HG02571 (cell line): Measurements from ENCODE around the gene IL10RA.

Experiments used
- ATAC-seq: cut with Tn5 transposase; IDR thresholded peaks from one replicate; pipeline ENCODE4 v1.9.1; 2021; ENCODE audit warnings: mild to moderate bottlenecking, moderate library complexity; ENCODE audit not compliant: unreplicated experiment

IL10RA gene

DNA sequence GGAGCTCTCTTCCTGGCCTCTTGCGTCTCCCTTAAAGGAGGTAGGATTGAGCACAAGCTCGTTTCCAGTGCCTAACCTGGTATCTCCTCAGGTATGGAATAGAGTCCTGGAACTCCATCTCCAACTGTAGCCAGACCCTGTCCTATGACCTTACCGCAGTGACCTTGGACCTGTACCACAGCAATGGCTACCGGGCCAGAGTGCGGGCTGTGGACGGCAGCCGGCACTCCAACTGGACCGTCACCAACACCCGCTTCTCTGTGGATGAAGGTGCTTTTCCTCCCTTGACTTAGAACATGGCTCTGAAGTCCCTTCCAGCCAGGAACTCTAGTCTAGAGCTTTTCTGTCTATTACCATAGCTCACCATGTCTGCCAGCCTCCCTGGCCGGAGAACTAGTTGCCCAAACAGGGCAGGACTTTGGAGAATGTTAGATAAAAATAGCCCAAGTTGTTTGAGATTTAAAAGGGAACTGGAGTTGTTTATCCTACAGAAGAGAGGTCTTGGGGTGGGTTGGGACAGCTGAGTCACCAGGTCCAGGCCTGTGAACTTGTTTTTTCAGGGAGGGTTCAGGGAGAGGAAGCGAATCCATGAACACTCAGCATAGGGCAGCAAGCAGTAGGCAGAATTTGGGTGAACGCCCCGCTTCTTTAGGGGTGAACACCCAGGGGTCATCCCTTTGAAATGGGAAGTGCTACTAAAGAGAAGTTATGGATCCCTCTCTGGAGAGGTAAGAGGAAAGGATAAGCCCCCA is 3.3 kb downstream of the IL10RA start:
- no peak for ATAC-seq

DNA sequence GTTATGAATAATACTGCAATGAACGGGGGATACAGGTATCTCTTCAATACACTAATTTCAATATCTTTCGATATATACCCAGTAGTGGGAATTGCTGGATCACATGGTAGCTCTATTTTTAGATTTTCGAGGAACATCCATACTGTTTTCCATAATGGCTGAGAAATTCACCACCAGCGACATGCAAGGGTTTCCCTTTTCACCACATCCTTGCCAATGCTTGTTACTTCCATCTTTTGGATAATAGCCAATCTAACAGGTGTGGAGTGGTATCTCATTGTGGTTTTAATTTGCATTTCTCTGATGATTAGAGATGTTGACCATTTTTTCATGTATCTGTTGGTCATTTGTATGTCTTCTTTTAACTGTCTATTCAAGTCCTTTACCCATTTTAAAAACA is 5.9 kb downstream of the IL10RA start:
- ATAC-seq: no peak

DNA sequence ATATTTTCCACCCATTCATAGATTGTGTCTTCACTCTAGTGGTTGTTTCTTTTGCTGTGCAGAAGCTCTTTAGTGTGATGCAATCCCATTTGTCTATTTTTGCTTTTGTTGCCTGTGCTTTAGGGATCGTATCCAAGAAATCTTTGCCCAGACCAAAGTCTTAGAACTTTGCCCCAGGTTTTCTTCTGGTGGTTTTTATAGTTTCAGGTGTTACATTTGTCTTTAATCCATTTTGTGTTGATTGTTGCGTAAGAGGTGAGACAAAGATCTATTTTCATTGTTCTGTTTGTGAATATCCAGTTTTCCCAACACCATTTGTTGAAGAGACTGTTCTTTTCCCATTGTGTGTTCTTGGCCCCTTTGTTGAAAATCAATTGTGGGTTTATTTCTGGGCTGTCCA is 6.4 kb downstream of the IL10RA start:
- ATAC-seq: no peak

DNA sequence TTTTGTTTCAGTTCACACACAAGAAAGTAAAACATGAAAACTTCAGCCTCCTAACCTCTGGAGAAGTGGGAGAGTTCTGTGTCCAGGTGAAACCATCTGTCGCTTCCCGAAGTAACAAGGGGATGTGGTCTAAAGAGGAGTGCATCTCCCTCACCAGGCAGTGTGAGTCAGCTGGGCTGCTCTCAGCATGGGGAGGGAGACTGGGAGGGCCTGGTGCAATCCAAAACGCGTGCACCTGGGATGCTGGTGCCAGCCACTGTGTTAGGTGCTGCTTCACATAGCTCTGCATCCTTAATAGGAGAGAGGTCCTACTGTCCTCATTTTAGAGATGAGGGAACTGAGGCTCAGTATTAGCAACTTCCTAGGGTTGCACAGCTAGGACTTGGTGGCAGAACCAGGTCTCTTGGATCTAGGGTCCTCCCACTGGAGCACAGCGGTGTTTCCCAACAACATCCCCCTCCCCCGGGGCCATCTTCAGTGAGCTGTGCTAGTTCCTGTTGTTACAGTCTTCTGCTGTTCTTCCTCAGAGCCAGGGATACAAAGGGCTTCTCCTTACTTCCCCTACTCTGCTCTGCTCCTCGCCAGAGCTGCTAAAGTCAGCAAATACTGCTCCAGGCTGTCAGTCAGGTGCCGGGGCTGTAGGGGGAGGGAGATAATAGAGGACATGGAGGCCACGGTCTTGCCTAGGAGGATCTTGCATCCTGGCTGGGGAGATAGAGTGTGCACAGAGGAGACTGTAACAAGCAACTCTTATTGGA is 8.0 kb downstream of the IL10RA start:
- no peak for ATAC-seq

GRCh38 chr11:117995472-117995871 is 9.3 kb downstream of the IL10RA start:
- ATAC-seq: no peak

GRCh38 chr11:117996058-117996457 is 9.9 kb downstream of the IL10RA start:
- ATAC-seq: no peak

DNA sequence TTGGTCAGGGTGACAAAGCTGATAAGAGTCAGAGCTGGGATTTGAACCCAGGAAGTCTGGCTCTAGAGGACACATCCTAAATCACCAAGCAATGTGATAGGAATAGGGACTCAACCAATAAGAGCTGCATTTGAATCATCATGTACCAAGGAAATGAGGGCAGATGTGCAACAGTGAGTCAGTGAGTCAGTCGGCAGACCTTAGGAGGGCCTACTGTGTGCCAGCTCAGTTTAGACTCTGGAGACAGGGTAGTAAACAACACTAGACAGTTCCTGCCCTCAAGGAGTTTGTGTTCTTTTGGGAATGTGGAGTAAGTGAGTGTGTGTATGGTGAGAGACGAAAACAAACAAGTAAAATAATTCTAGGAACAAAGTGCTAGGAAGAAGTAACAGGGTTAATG is 11.2 kb downstream of the IL10RA start:
- no peak for ATAC-seq

DNA sequence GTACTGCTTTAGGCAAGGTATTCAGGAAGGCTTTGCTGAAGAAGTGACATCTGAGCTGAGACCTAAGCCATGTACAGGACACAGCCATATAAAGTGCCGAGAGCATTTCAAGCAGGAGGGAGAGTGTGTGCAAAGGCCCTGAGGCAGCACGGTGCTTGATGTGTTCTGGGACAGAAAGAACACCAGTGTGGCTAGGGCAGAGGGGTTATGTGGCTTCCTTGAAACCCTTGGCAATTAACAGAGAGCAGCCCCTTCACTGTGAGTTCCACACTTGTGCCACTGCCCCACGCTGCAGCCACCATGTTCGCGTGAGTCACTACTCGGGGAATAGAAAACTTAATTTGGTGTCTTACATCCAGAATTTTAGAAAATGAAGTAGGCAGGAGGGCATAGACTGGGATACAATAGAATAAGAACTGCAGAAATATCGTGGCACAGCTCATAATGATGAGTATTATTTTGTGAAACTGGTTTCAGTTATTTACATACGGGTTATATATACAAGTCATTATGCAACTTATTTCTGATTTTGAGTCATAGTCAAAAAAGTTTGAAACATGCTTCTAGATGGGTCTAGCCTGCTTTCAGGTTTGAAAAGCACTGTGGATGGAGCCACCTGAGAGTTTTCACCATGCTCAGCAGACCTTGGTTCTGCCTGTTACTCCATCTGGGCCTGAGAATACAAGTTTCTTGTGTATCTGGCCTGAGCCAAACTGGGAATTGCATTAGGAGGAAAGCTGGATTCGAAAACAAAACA is 11.8 kb downstream of the IL10RA start:
- ATAC-seq: peak; percentile 59

DNA sequence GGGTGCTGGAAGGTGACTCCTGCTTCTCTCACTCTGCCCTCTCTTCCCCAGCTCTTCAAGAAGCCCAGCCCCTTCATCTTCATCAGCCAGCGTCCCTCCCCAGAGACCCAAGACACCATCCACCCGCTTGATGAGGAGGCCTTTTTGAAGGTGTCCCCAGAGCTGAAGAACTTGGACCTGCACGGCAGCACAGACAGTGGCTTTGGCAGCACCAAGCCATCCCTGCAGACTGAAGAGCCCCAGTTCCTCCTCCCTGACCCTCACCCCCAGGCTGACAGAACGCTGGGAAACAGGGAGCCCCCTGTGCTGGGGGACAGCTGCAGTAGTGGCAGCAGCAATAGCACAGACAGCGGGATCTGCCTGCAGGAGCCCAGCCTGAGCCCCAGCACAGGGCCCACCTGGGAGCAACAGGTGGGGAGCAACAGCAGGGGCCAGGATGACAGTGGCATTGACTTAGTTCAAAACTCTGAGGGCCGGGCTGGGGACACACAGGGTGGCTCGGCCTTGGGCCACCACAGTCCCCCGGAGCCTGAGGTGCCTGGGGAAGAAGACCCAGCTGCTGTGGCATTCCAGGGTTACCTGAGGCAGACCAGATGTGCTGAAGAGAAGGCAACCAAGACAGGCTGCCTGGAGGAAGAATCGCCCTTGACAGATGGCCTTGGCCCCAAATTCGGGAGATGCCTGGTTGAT is 12.6 kb downstream of the IL10RA start:
- no peak for ATAC-seq

DNA sequence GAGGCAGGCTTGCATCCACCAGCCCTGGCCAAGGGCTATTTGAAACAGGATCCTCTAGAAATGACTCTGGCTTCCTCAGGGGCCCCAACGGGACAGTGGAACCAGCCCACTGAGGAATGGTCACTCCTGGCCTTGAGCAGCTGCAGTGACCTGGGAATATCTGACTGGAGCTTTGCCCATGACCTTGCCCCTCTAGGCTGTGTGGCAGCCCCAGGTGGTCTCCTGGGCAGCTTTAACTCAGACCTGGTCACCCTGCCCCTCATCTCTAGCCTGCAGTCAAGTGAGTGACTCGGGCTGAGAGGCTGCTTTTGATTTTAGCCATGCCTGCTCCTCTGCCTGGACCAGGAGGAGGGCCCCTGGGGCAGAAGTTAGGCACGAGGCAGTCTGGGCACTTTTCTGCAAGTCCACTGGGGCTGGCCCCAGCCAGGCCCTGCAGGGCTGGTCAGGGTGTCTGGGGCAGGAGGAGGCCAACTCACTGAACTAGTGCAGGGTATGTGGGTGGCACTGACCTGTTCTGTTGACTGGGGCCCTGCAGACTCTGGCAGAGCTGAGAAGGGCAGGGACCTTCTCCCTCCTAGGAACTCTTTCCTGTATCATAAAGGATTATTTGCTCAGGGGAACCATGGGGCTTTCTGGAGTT is 13.3 kb downstream of the IL10RA start:
- no peak for ATAC-seq

DNA sequence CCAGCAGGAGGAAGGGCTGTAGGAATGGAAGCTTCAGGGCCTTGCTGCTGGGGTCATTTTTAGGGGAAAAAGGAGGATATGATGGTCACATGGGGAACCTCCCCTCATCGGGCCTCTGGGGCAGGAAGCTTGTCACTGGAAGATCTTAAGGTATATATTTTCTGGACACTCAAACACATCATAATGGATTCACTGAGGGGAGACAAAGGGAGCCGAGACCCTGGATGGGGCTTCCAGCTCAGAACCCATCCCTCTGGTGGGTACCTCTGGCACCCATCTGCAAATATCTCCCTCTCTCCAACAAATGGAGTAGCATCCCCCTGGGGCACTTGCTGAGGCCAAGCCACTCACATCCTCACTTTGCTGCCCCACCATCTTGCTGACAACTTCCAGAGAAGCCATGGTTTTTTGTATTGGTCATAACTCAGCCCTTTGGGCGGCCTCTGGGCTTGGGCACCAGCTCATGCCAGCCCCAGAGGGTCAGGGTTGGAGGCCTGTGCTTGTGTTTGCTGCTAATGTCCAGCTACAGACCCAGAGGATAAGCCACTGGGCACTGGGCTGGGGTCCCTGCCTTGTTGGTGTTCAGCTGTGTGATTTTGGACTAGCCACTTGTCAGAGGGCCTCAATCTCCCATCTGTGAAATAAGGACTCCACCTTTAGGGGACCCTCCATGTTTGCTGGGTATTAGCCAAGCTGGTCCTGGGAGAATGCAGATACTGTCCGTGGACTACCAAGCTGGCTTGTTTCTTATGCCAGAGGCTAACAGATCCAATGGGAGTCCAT is 14.1 kb downstream of the IL10RA start:
- no peak for ATAC-seq

GRCh38 chr11:118000850-118001228 is 14.6 kb downstream of the IL10RA start:
- ATAC-seq: no peak

DNA sequence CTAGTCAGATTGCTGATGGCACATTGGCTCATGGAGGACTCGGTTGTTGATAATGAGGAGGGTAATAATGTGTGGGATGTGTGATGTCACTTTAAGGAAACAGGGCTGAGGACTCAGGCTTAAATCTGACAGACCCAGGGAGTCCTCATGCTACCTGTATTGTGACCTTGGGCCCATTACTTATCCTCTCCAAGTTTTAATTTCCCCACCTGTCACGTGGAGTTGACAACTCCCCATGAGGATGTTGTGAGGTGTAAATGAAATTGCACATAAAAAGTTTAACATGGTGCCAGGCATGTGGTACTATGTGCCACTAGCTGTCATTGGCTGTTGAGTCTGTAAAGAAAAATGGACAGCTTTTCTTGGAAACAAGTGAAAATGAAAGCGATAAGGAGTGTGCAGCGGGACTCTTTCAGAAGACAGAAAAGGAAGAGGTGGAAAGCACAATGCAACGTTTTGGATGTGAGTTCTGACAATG is 15.3 kb downstream of the IL10RA start:
- ATAC-seq: no peak

DNA sequence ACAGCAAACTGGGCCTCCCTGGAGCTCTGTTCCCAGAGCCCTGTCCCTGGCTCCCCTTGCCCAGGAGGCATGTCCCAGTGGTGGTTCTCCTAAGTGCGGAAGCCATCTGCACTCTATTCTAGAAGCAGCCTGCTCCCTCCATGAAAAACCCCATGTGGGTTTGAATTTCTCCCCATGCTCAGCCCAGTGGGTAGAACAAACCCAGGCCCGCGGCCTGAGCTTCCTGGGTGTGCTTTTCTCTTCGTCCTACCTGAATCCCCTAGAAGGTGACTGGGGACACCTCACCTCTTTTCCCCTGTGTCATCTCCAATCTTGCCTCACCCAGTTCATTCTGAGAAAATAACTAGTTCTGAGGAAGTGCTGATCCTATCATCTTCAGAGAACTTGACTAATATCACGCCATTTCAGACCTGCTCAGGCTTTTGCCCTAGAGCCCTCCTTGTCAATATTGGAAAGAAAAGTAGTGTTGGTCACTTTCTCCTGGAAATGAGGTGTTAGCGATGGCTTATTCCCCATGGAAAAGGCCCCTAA is 15.9 kb downstream of the IL10RA start:
- no peak for ATAC-seq

GRCh38 chr11:118002541-118003423 is 16.6 kb downstream of the IL10RA start:
- ATAC-seq: no peak

DNA sequence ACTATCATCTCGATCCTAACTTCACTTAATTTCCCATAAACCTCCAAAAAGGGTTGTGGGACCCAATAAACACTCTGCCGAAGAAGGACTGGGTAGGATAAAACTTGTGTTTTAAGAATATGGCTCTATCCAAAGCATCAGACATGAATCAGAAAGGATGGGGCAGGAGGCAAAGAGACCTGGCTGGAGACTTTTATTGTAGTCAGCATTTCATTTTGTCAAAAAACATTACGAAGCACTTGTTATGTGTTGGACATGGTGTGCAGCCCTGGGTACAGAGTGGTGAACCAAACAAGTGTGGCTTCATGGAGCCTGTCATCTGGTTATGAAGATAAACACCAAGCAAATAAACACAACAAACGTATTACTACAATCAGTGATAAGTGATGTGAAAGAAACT is 17.3 kb downstream of the IL10RA start:
- ATAC-seq: no peak

DNA sequence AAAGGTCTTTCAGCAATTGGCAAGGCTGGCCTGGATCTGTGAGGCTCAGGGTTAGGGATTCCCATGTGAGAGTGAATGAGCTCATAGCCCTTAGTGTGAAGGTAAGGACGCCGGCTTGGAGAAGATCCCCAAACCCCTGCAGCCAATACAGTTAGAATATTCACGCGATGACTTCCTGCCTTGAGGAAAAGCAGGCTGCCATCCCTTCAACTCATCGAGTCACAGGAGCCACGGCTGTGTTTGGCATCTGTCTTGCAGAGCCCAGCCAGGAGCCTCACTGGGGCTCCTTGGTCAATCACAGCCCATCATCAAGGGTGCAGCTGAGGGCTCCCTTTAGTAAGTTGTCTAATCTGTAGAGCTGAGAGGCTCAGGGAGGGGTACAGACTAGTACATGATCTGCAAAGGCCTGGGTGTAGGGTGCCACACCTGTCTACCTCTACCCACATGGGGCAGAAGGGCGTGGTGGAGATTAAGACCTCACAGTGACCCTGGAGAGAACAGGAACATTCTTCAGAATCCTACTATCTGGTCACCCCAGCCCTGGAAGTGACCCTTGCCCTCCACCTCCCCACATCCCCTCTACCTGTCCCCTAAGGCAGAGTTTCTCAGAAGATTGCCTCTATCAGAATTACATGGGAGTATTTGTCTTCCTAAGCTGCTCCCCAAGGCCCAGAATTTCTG is 18.5 kb downstream of the IL10RA start:
- no peak for ATAC-seq
